ENCODE measurements around the gene CYGB. TPM values are rescaled to one million over a fixed set of nuclear protein-coding genes. Genes with fewer than 3 reads are reported as not detected.

Gene CYGB
- total and polyA plus RNA-seq, 2 of the 13 experiments (the other 11 are each of a cell fraction or from before 2014, with no cell fraction given), result 18.9 to 27.1 TPM

GRCh38 chr17:76530095-76530723, 7.3 kb downstream of the CYGB start (continued):
- TF ChIP-seq ATF4 (CRISPR knock-in tag; IDR thresholded peaks at IDR 0.05), result no peak
- TF ChIP-seq FOXA3 (CRISPR knock-in tag; IDR thresholded peaks at IDR 0.05), result peak; percentile 70; the same call in 1 of the 2 replicates
- peak; percentile 80 for TF ChIP-seq ZBTB38 (CRISPR knock-in tag; IDR thresholded peaks at IDR 0.05)
- 0 out of 2 replicates have a peak, but pooled peaks have one; percentile 71 for TF ChIP-seq ZNF10 (CRISPR knock-in tag; IDR thresholded peaks at IDR 0.05; ENCODE audit: borderline replicate concordance, low read depth)
- 0 out of 2 replicates have a peak, but pooled peaks have one; percentile 17 for TF ChIP-seq ZNF691 (CRISPR knock-in tag; IDR thresholded peaks at IDR 0.05; ENCODE audit: borderline replicate concordance, low read depth)
- peak; percentile 72; the same call in 1 of the 2 replicates for TF ChIP-seq AFF4 (CRISPR knock-in tag; IDR thresholded peaks at IDR 0.05)
- peak; percentile 9; the same call in 1 of the 2 replicates for TF ChIP-seq BRD4 (CRISPR knock-in tag; IDR thresholded peaks at IDR 0.05)
- TF ChIP-seq CC2D1A (CRISPR knock-in tag; IDR thresholded peaks at IDR 0.05), result no peak
- TF ChIP-seq ZNF574 (CRISPR knock-in tag; IDR thresholded peaks at IDR 0.05), result peak; percentile 34; the same call in 1 of the 2 replicates
- peak; percentile 73 for TF ChIP-seq U2AF1 (optimal IDR thresholded peaks at IDR 0.05; ENCODE audit: low read depth, low read length)
- 0 out of 2 replicates have a peak, but pooled peaks have one; percentile 40 for TF ChIP-seq POLR2AphosphoS2 (IDR thresholded peaks at IDR 0.05; ENCODE audit: low read depth, low read length)
- TF ChIP-seq CBFB (CRISPR knock-in tag; IDR thresholded peaks at IDR 0.05), result no peak
- no peak for TF ChIP-seq FLYWCH1 (CRISPR knock-in tag; IDR thresholded peaks at IDR 0.05)
- peak; percentile 68 for TF ChIP-seq PATZ1 (CRISPR knock-in tag; IDR thresholded peaks at IDR 0.05)
- peak; percentile 18; the same call in 1 of the 2 replicates for TF ChIP-seq MLX (CRISPR knock-in tag; IDR thresholded peaks at IDR 0.05)
